Raji (cell line): ENCODE results near the gene CAMTA1.

ENCODE experiments used
- POLR2A ChIP-seq: IDR thresholded peaks from 2 replicates; pipeline ENCODE4 v1.6.1; 2011; ENCODE audit warnings: low read depth, low read length, control low read depth; ENCODE audit not compliant: insufficient read depth

Gene CAMTA1

DNA sequence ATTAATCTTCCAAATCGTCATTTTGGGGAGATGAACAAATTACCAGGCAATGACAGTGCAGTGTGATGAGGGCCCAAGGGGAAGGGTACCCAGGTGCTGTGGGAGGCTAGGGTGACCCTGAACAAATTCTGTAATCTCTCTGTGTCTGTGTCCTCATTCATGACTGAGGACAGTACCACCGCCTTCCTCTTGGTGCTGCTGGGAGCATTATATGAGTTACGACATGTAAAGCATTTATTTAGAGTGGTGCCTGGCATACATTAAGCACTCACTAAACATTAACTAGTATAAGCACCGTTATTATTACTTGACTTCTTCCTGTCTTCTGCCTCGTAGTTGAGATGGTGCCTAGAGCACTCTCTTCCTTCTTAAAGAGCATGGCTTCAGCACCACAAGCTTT lies 517.6 kb downstream of the CAMTA1 start:
- TF ChIP-seq POLR2A = no peak

DNA sequence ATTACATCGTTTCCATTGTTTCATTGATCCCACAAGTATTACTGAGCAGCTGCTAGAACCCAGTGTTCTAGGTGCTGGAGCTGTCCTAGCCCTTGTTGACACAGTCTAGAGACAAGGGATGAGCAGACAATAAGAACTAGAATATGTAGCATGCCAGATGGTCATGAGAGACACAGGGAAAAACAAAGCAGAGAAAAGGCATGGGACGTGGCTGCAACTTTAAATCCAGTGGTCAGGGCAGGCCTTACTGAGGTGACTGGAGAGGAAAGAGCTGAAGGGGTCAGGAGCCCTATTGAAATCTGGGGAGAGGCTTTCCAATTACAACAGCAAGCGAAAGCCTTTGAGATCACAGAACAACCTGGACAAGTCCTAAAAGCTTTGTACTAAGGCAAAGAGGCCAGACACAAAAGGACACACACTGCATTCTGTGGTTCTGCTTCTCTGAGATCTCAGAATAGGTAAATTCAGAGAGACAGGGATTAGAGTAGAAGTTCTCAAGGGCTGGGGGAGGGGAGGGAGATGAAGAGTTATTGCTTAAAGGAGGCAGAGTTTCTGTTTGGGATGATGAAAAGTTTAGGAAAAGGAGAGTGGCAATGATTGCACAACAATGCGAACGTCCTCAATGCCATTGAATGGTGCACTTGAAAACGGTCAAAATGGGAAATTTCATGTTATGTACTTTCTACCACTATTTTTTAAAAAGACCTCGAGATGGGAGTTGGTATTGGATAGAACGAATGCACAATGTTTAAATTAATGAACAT lies 518.5 kb downstream of the CAMTA1 start:
- no peak for TF ChIP-seq POLR2A

GRCh38 chr1:7313081-7313546 lies 527.9 kb downstream of the CAMTA1 start:
- no peak for TF ChIP-seq POLR2A

DNA sequence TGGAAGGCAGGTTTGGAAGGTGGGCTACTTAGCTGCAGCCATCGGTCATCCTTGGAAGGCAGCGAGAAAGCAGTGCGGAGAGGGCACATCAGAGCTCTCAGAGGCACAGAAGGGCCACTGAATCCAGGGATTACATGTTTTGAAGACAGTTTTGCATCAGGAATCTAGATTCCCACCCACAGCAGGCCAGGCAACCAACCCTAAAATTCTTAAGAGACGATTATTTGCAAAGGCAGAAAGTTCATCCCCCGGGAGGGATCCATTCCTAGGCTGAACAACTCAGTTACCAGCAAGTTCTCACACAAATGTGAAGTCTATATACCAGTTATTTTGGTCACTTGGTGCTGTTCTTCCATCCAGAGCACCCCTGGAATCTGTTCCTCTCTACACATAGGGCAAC lies 528.6 kb downstream of the CAMTA1 start:
- no peak for TF ChIP-seq POLR2A

DNA sequence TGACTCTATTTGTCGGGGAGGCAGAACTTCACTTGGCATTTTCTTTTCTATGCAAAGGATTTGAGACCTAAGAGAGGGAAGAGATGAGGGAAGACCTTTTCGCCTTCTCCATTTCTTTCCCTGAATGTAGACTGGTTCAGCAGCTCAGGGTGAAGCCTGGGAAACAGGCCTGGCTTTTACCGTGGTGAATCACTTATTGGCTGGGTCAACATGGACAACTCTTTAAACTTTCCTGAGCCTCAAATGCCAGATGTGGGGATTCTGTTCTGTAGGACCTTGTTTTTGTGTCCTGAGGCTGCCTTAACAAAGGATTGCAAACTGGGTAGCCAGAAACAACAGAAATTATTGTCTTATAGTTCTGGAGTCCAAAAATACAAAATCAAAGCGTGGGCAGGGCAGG lies 530.1 kb downstream of the CAMTA1 start:
- TF ChIP-seq POLR2A = no peak

DNA sequence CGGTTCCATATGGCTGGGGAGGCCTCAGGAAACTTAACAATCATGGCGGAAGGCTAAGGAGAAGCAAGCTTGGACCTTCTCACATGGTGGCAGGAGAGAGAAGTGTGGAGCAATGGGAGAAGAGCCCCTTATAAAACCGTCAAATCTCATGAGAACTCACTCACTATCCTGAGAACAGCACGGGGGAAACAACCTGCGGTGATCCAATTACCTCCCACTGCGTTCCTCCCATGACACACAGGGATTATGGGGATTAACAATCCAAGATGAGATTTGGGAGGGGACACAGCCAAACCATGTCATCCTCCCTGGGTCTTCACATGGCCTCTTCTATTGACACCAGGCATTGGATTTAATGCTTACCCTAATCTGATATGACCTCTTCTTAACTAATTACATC lies 530.7 kb downstream of the CAMTA1 start:
- TF ChIP-seq POLR2A = no peak

GRCh38 chr1:7317888-7318287 lies 532.6 kb downstream of the CAMTA1 start:
- TF ChIP-seq POLR2A = no peak

DNA sequence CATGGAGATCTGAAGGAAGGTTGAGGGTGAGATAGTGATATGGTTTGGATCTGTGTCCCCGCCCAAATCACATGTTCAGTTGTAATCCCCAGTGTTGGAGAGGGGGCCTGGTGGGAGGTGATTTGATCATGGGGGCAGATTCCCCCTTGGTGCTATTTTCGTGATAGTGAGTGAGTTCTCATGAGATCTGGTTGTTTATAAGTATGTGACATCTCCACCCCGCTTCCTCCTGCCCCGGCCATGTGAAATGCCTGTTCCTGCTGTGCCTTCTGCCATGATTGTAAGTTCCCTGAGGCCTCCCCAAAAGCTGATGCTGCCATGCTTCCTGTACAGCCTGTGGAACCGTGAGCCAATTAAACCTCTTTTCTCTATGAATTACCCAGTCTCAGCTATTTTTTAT lies 533.9 kb downstream of the CAMTA1 start:
- TF ChIP-seq POLR2A = no peak

- no peak for TF ChIP-seq POLR2A
Observed at GRCh38 chr1:7320661-7321060, 535.4 kb downstream of the CAMTA1 start.

DNA sequence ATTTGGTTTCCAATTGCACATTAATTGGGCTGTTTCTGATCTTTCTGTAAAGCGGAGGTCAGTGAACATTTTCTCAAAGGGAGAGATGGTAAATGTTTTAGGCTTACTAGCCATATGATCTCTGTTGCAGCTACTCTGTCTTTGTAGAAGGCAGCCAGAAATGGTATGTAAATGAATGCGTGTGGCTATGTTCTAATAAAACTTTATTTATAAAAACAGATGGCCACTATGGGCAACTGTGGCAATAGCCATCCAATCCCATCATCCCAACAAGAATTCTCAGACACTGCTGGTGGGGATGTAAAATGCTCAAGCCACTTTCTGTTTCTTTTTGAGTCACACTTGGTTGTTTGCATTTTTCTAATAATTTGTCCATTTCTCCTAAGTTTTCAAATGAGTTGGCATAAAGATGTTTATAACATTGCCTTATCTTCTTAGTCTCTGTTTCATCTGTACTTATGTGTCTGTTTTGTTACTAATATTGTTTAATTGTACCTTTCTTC lies 537.1 kb downstream of the CAMTA1 start:
- TF ChIP-seq POLR2A = no peak

DNA sequence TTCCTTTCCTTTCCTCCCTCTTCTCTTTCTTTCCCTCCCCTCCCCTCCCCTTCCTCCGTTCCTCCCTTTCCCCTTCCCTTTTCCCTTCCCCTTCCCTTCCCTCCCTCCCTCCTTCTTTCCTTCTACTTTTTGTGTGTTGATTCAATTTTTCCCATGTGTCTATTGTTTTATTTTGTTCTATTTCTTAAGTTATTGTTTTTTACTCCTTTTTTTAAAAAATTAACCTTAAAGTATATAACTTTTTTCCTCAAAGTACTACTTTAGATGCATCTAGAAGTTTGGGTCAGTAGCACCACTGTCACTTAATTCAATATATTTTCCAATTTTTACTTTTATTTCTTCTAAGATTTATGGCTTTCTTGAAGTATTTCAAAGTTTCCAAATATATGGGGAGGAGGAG lies 537.7 kb downstream of the CAMTA1 start:
- no peak for TF ChIP-seq POLR2A

GRCh38 chr1:7325254-7325653 lies 540.0 kb downstream of the CAMTA1 start:
- no peak for TF ChIP-seq POLR2A

DNA sequence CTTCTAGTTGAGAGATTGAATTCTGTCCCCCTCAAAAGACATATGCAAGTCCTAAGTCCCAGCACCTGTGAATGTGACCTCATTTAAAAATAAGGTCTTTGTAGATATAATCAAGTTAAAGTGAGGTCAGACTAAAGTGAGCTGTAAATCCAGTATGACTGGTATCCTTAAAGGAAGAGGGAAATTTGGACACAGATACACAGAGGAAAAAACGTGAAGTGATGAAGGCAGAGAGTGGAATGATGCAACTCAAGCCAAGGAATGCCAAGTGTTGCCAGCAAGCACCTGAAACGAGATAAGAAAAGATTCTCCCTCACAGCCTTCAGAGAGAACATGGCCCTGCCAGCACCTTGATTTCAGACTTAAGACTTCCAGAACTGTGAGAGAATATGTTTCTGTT lies 541.1 kb downstream of the CAMTA1 start:
- TF ChIP-seq POLR2A = no peak

DNA sequence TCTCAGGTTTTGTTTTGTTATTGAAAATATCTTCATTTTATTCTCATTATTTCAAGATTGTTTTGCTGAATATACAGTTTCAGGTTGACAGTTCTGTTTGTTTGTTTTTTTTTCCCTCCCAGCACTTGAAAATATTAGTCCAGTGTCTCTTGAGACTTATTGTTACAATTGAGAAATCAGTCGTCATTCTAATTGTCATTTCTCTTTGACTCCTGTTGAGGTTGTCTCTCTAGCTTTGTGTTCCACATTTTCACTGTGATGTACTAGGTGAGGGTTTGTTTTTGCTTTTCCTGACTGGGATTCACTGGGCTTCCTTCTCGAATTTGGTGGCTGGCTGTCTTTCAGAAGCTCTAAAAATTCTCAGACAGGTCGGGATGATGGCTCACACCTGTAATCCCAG lies 542.6 kb downstream of the CAMTA1 start:
- TF ChIP-seq POLR2A = no peak

DNA sequence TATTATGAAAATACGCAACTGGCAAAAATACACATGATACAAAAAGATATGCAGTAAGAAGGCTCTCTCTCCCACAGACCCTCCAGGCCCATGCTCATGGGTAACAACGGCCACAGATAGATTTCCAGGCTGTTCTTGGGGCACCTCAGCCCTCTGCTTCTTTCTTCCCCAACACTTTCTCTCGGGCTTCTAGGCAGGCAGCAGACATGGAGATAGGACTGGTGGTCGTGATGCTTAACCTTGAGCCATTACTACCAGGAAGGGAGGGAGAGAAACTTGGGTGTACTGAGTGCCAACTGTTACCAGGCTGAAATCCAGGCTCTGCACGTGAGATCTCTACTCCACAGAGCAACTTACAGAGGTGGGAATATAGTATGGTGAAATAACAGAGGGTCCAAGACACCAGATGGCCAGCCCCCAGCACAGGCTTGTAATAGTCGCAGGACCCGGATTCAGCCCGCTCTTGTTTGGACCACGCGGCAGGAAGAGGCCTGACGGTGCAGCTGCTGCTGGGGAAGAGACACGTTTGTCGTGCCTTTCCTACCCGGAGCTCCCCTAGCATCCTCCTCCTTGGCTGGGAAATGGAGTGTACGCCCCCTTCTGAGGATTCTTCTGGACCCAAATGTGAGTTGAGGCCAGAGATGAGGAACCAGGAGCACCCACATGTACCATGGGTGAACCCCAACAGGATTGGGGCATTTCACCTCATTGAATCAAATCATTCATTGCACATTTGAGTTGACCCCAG lies 544.8 kb downstream of the CAMTA1 start:
- no peak for TF ChIP-seq POLR2A

DNA sequence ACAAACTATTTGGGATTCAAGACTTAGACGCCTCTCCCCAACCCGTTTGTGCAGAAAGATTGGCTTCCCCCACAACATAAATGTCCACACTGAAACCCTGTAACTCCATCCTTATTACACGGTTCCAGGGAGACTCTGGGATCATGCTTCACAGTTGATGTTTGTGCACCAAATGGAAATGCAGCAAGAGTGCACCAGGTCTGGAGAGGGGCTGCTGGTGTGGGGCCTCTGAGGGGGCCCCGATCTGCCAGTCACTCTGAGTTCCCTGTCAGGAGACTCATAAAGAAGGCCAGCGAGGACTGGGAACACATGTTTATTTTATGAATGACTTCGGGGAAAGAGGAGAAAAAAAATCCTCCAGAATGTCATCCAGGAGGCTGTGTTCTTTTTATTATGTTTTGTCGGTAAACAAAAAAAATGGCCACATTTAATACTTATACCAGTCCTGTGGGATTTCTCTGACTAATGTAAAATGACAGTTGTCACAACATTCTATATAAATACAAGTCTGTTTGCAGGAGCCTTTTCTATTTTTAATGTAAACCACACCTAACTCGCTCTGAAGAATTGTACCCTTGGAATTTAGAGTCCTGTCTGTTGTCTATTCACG lies 546.8 kb downstream of the CAMTA1 start:
- no peak for TF ChIP-seq POLR2A

DNA sequence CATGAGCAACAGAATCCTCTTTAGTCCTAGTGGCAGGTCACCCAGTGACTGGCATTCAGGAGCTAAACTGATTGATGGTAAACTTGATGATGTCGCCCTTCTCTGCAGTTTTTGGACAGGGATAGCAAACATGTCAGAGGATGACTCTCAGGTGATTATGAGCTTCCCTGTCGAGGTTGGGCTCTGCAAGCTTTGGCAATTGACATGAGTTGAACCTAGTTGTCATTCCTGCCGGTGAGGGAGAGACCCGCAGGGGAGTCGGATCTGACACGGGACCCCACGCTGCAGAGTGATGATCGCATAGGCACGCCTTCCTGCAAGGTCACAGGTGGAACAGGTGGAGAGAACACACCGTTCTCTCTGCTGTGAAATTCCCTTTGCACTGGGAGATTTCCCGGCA lies 547.8 kb downstream of the CAMTA1 start:
- no peak for TF ChIP-seq POLR2A

DNA sequence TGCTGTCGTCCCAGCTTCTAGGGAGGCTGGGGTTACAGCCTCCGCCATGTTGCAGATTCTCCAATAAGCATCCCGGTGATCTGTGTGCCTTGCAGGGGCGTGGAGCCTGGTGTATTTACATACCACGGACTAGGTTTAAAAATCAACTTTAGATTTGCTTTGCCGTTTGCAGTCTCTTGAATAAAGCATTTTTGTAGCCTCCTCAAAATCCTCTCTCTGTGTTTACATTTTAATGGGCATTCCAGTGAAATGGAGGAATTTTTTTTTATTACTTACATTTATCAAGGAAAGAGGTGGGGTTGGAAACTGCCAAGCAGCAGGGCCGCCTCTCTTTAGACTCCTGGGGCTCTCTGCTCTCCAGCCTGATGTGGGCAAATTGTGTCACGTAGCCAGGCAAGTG lies 548.4 kb downstream of the CAMTA1 start:
- TF ChIP-seq POLR2A = no peak
